ENCODE data around the gene PITPNB.

DNA sequence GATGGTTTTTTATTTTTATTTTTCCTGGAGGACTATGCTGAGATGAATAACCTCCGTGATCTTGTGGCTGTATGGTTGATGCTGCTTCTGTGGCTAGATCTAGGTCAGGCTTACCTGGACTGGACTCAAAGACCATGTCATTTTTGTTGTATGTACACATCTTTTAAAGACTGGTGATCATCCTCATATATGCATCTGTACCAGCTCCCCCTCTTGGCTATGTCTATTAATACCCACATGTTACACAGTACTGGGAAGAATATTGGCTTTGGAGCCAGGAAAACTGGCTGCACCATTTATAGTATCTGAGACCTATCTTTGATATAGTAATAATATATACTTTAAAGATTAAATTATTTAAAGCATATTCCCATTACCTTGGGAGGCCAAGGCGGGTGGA is 18.4 kb upstream of the PITPNB start:
- TF ChIP-seq, protein P1, sequence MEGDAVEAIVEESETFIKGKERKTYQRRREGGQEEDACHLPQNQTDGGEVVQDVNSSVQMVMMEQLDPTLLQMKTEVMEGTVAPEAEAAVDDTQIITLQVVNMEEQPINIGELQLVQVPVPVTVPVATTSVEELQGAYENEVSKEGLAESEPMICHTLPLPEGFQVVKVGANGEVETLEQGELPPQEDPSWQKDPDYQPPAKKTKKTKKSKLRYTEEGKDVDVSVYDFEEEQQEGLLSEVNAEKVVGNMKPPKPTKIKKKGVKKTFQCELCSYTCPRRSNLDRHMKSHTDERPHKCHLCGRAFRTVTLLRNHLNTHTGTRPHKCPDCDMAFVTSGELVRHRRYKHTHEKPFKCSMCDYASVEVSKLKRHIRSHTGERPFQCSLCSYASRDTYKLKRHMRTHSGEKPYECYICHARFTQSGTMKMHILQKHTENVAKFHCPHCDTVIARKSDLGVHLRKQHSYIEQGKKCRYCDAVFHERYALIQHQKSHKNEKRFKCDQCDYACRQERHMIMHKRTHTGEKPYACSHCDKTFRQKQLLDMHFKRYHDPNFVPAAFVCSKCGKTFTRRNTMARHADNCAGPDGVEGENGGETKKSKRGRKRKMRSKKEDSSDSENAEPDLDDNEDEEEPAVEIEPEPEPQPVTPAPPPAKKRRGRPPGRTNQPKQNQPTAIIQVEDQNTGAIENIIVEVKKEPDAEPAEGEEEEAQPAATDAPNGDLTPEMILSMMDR (conservative IDR thresholded peaks at IDR 0.05): peak; percentile 26
- no peak for TF ChIP-seq ZFX (IDR thresholded peaks at IDR 0.05)
